T-helper 2 cell treated with Interferon-gamma antibody and Interleukin-4, amounts not matched to agents 5 μg/mL and 100 μg/mL, for 36 hours (primary cell): ENCODE data around the gene RTRAF.

Experiments
- DNase-seq: peaks from one replicate; pipeline ENCODE4 v3.0.0; 2021; ENCODE audit warnings: low spot score
- H3K27ac Mint-ChIP-seq: one replicate; pipeline ENCODE4 v1.8.0; 2021; ENCODE audit warnings: mild to moderate bottlenecking, mixed read lengths
- H3K27me3 Mint-ChIP-seq: one replicate; pipeline ENCODE4 v1.8.0; 2021; ENCODE audit warnings: low read depth, mixed read lengths
- H3K36me3 Mint-ChIP-seq: one replicate; pipeline ENCODE4 v1.8.0; 2021; ENCODE audit warnings: low read depth, mixed read lengths
- H3K4me1 Mint-ChIP-seq: one replicate; pipeline ENCODE4 v1.8.0; 2021; ENCODE audit warnings: low read depth, mixed read lengths
- H3K4me3 Mint-ChIP-seq: one replicate; pipeline ENCODE4 v1.8.0; 2022; ENCODE audit warnings: mild to moderate bottlenecking, moderate library complexity, mixed read lengths
- H3K9me3 Mint-ChIP-seq: one replicate; pipeline ENCODE4 v1.8.0; 2021; ENCODE audit warnings: mixed read lengths

Gene RTRAF

DNA sequence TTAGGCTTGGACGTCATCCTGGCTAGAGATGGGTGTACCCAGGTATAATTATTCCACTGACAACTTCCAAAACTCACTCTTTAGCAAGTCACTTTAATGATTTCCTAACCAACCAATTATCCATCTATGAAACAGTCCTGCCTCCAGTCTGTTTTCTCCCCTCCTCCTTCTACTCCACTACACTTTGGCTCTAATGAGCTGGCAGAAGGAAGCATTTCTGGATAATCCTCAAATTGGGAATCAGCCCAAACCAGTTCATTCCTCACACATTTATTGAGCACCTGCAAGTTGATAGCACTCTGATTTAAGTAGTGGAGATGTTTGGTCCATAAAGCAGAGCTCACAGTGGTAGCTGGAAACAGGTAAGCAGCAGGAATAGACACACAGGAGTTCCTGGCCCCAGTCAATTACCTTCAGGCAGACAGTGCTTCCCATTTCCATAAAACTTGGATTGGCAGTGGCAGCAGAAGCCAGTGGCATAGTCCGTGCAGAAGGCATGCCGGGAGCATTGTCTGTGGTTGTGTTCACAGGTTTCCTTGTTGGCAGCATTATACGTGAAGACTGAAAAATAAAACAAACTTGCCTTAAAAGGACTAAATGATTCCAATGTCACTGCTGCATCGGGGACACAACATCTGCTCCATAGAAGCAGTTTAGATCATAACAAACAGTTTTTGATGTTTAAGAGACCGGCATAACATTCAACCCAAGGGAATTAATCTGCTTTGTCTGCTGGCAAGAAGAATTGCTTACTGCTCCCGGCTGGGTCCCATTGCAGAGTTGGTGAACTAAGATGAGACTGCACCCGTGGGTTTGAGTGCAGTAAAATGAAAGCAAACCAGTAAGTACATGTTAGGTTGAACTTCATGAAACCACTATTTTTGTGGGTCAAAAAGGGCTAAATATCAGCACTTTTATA is 53.3 kb downstream of the RTRAF start:
- Mint-ChIP-seq H3K27me3 (peaks cover 25% of the 10 kb centered on the region), H3K36me3 (no peaks in the 10 kb centered on the region), H3K4me3 (no peak overlapping the region), H3K27ac (no peak overlapping the region), H3K9me3 (no peaks in the 10 kb centered on the region), H3K4me1 (peaks cover 2% of the 10 kb centered on the region)
- no peak for DNase-seq

DNA sequence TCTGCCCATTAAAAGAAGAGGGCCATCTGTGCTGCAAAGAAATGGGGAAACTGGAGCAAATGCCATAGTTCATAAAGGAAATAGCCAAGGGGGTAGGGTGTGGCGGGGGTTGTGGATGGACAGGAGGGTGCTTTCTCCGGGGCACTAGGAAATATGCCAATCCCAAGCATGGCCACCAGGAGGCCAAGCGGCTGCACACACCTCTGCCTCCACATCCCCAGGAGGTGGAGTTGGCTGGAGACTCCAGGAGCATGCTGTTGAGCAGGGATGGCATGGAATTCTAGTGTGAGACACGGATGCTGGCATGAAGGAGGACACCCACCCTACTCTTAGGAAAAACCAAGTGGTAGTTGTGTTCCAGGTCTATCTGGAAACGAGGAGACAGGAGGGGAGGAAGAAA is 54.3 kb downstream of the RTRAF start:
- Mint-ChIP-seq H3K27ac (no peak overlapping the region), H3K9me3 (no peaks in the 10 kb centered on the region), H3K27me3 (peaks cover 17% of the 10 kb centered on the region), H3K4me3 (no peak overlapping the region), H3K4me1 (peaks cover 2% of the 10 kb centered on the region), H3K36me3 (no peaks in the 10 kb centered on the region)
- DNase-seq: no peak

DNA sequence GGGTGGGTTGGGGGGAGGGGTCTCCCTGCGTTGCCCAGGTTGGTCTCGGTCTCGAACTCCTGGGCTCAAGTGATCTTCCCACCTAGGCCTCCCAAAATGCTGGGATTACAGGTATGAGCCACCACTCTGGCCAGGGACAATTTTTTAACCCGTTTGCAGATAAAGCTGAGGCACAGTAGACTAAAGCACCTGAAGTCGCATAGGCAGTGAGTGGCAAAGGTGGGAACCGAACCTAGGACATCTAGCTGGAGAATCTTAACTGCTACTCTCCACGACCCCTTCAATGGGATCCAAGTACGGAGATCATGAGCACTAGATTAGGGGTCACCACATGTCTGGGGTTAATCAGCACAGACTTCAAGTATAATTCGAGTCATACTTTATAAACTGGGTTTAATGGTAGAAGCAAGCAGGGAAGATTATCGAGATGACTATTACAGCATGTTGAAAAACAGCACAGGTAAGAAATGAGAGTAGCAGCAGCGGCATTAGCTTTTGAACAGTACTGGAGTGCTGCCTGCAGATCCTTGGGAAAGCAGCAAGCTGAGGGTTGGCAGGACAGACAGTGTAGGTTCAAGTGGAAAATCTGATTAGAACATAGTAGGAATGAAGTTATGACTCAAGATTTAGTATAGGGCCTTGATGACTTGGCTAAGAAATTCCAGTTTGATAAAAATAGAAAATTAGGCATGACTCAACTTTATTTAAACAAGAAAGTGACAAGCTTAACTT is 55.6 kb downstream of the RTRAF start:
- Mint-ChIP-seq H3K4me3 (no peak overlapping the region), H3K4me1 (peaks cover 2% of the 10 kb centered on the region), H3K36me3 (no peaks in the 10 kb centered on the region), H3K9me3 (no peaks in the 10 kb centered on the region), H3K27me3 (peaks cover 17% of the 10 kb centered on the region), H3K27ac (no peak overlapping the region)
- DNase-seq: no peak

DNA sequence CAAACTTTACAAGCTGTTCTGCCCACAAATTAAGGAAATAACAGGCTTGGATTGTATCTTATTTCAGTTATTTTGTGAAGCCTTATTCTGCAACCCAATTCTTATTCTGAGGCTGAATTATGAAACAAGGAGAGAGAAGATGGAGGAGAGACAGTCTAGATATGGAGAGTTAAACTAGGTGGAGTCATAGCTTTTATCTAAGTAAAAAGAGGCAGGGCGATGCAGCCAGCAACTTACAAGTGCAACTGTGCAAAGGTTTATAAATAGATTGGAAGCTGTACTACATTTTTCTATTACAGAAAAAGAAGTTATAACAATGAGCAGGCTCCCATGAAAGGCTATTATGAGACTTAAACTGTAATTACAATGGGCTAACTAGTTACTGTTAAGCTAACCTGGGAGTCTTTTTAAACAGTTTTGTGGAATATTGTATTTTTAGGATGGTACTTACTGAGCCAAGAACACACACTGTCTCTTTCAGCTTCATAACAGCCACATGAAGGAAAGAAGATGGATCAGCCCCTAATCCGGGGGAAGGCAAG is 57.1 kb downstream of the RTRAF start:
- Mint-ChIP-seq H3K4me1 (peaks cover 2% of the 10 kb centered on the region), H3K4me3 (no peak overlapping the region), H3K36me3 (no peaks in the 10 kb centered on the region)

DNA sequence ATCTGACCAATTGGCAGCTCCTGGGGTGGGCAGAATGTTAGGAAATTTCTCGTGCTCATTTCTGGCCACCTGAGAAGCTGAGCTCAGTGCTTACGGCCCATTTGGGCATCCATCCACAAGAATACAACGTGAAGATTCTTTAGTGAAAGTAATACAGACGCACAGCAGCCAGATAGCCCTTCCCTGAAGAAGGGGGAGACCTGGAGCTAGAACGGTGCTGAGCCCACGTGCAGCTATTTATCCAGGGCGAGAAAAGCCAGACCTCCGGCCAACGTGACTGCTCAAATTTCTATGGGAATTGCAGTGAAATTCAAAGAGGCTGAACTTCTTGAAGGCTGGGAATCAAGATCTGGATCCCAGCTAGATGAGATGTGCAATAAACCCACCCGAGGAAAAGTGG is 58.8 kb downstream of the RTRAF start:
- Mint-ChIP-seq H3K4me1 (peaks cover 2% of the 10 kb centered on the region), H3K4me3 (no peak overlapping the region), H3K9me3 (no peaks in the 10 kb centered on the region), H3K36me3 (no peaks in the 10 kb centered on the region), H3K27ac (no peak overlapping the region), H3K27me3 (peaks cover 10% of the 10 kb centered on the region)
- no peak for DNase-seq

More for the DNA sequence above, 57.1 kb downstream of the RTRAF start:
- no peak for DNase-seq
- peaks cover 7% of the 10 kb centered on the region for H3K27me3 Mint-ChIP-seq
- no peaks in the 10 kb centered on the region for H3K9me3 Mint-ChIP-seq
- no peak overlapping the region for H3K27ac Mint-ChIP-seq

DNA sequence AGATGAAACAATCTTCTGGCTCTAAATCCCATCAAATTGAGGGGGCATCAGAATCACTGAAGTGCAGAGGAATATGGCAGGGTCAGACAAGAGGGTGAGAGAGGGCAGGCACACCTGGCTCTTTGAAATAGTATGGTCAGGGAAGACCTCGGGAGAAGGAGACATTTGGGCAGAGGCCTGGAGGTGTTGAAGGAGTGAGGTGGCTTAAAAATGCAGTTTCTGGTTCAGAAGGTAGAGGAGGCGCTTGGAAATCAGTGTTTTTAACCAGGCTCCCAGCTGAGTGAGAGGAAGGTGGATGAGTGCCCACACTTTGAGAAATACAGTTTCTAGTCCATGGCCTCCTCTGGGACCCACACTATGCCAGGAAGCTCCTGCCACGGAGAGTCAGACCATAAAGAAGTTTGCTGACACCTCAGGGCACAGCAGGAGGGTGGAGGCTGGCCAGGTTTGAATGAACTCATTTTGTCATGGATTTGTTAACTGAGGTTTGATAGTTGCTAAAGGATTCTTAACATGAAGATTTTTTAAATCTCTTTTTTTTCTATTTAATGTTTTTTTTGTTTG is 59.4 kb downstream of the RTRAF start:
- no peak overlapping the region for H3K27ac Mint-ChIP-seq
- no peak overlapping the region for H3K4me3 Mint-ChIP-seq
- H3K9me3 Mint-ChIP-seq: no peaks in the 10 kb centered on the region
- no peak for DNase-seq
- H3K27me3 Mint-ChIP-seq: peaks cover 9% of the 10 kb centered on the region
- H3K36me3 Mint-ChIP-seq: no peaks in the 10 kb centered on the region
- H3K4me1 Mint-ChIP-seq: peaks cover 2% of the 10 kb centered on the region

DNA sequence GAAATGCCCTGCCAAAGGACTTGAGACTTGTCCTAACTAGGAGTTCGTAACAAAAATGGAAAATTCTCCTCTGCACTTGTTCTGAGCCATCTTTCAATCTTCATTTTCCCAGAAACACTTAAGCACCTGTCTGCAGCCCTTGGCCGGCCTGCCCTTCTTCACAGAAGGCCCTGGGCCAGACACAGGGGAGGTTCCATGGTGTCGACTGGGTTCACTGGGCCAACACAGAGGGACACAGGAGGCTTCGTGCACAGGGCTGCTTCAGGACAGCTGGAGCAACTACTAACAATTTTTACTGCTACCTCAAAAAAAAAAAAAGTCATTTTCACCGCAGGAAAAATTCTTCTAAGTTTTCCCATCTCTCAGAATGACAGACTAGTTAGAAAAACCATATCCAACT is 59.9 kb downstream of the RTRAF start:
- Mint-ChIP-seq H3K36me3 (no peaks in the 10 kb centered on the region), H3K27me3 (peaks cover 12% of the 10 kb centered on the region), H3K4me1 (no peaks in the 10 kb centered on the region), H3K27ac (no peak overlapping the region), H3K9me3 (no peaks in the 10 kb centered on the region), H3K4me3 (no peak overlapping the region)
- DNase-seq: no peak

DNA sequence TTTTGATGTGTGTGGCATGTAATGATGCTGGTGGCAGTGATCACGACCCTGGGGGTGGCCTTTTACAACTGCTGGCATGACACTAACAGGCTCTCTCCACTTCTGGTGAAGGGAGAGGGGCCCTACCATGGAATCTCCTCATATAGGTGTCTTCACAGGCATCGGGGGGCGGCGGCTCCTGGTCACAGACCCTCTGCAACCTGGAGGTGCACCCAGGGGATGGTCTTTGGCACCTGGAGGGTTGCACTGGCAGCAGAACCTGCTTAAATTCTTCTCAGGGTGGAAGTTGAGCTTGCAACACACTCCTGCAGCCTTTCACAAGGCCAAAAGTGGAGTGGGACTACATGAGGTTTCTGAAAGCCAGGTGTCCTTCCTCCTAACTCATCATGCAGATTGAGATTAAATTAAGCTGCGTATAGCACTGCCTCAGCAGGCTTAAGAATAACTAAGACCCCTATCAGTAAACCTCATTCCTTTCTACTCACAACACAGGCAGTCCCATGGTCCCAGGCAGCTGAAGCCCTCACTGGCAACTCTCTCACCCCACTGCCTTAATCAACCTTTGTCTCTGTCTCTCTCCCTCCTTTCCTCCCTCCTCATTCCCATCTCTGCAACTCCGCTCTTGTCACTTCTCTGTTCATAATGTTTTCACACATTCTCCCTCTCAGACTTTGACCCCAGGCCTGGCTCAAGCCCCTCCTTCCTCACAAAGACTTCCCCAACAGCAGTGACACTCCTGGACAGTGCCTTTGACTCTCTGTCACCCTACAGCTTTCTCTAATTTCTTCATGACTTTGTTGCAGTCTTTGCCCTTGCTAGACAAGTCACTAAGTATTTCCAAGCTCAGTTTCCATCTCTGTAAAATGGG is 60.6 kb downstream of the RTRAF start:
- Mint-ChIP-seq H3K9me3 (no peaks in the 10 kb centered on the region), H3K4me1 (no peaks in the 10 kb centered on the region), H3K4me3 (no peak overlapping the region), H3K27ac (no peak overlapping the region), H3K36me3 (no peaks in the 10 kb centered on the region), H3K27me3 (peaks cover 15% of the 10 kb centered on the region)
- DNase-seq: no peak

DNA sequence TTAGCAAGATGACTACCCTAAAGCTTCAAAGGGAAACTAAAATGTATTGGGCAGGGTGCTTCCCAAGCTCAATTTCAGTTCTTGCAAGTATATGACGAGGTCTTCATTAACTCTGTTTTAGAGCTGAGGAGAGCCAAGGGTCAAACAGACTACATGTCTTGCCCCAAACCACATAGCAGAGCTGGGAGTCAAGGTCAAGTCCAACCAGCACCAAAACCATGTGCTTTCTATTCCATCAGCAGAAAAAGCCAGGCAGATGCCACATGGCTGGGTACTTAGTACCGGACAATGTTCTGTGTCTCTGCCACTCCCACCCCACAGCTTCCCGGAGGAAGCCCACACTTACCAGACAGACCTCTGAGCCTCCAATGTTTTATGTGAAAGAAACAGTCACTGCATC is 61.9 kb downstream of the RTRAF start:
- H3K9me3 Mint-ChIP-seq: no peaks in the 10 kb centered on the region
- DNase-seq: no peak

DNA sequence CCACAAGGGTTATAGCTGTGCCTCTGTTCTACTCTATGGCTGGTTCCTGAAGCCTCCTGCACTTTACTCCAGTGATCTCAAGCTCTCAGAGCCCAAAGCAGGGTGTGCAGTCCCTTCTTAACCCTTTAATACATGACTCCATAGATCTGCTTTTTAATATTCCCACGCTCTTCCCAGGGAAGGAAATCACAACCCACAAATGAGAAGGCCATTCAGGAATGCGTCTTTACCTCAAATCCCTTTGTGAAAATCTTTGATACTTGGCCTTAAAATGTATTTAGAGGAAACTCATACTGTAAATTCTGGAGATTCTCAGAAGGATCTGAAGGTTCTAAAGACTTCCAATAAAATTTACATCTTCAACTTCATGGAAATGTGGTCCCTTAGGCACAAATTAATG is 62.5 kb downstream of the RTRAF start:
- Mint-ChIP-seq H3K4me1 (no peaks in the 10 kb centered on the region), H3K27me3 (peaks cover 25% of the 10 kb centered on the region), H3K9me3 (no peaks in the 10 kb centered on the region), H3K27ac (no peak overlapping the region), H3K4me3 (no peak overlapping the region), H3K36me3 (no peaks in the 10 kb centered on the region)
- DNase-seq: no peak

More for the DNA sequence above, 61.9 kb downstream of the RTRAF start:
- Mint-ChIP-seq H3K27ac (no peak overlapping the region), H3K4me1 (no peaks in the 10 kb centered on the region), H3K27me3 (peaks cover 25% of the 10 kb centered on the region), H3K36me3 (no peaks in the 10 kb centered on the region), H3K4me3 (no peak overlapping the region)

DNA sequence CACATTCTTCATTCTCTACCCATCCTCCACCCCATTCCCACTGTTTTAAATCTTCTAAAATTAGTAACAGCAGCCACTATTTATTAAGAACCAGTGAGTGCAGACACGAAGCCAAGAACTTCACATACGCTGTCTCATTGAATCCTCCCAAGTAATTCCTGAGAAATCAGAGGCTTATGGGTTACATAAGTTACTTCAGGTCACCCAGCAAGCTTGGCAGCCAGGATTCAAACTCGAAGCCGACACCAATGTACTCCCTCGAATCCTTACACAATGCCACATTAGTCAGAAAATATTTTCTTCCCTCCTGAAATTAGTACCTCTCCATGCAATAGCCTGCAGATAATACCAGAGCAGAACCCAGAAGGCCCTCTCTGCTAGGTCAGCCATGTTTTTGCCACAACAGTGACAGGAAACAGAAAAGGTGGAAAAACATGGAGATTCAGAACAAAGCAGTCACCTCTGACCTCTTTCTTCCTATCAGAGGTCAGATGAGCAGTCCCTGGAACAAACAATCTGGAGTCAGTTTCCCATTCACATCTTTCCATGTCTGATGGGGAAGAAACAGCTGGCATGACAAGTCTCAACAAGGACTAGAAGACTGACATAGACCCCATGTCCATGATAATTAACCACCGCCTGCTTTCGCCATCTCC is 63.1 kb downstream of the RTRAF start:
- H3K4me3 Mint-ChIP-seq: no peak overlapping the region
- peaks cover 25% of the 10 kb centered on the region for H3K27me3 Mint-ChIP-seq
- no peaks in the 10 kb centered on the region for H3K4me1 Mint-ChIP-seq
- no peaks in the 10 kb centered on the region for H3K36me3 Mint-ChIP-seq
- DNase-seq: no peak
- H3K9me3 Mint-ChIP-seq: no peaks in the 10 kb centered on the region
- H3K27ac Mint-ChIP-seq: no peak overlapping the region

DNA sequence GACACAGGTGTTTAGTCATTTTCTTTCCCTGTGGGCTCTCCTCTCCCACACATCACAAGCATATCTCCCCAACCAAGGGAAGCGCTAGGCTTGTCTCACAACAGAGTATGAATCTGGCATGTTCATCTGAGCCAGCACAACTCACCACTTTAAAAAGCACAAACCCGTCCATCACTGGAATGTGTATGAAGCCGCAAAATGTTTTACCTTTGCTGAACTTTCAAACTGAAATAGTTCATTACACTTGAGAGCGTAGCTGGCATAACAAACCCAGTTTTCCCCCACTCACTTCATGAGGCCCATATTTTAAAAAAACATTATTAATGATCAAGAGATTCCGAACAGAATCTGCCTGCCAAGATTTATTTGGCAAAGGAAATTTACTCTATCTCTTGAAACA is 63.7 kb downstream of the RTRAF start:
- Mint-ChIP-seq H3K27ac (no peak overlapping the region), H3K36me3 (no peaks in the 10 kb centered on the region), H3K9me3 (no peaks in the 10 kb centered on the region), H3K4me1 (no peaks in the 10 kb centered on the region), H3K27me3 (peaks cover 25% of the 10 kb centered on the region), H3K4me3 (no peak overlapping the region)
- DNase-seq: no peak

DNA sequence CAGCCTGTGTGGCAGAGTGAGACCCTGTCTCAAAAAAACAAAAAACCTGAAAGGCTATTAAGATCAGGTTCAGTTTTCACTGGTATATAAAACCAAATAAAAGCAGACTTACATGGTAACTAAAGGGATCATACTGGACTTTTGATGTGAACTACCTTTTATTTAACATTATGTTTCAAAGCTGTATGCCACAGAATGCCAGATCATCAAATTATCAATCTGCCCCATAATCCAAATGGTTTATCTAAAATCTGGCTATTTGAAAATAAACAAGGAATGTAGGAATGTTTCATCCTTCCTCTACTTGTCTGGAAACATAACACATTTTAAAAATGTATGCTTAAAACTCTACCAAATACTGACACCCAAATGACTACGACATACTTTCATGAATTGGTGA is 65.3 kb downstream of the RTRAF start:
- Mint-ChIP-seq H3K4me1 (no peaks in the 10 kb centered on the region), H3K4me3 (no peak overlapping the region), H3K9me3 (no peaks in the 10 kb centered on the region), H3K27ac (no peak overlapping the region), H3K36me3 (no peaks in the 10 kb centered on the region), H3K27me3 (peaks cover 27% of the 10 kb centered on the region)
- DNase-seq: no peak
